Heart left ventricle (tissue), 13 donors: Measurements from ENCODE around the gene CNOT3.
A peak's percentile ranks its signal among the peaks of the same experiment; 100 is the strongest.

ENCODE experiments used
- POLR2A ChIP-seq, 2 donors: fragments of 450-650 bp; IDR thresholded peaks; one replicate each; pipeline ENCODE4 v1.6.1; 2017; ENCODE audit warnings: antibody characterized with exemption in 2 of 2, mild to moderate bottlenecking in 2 of 2, moderate library complexity in 2 of 2
- TF ChIP-seq, protein P1 (sequence below), 12 donors: fragments of 200-600 bp; sonication (generic) in 4 of 12; IDR thresholded peaks; one replicate each; pipeline versions ENCODE4 v1.5.0 to v1.8.0; 2018 to 2022; ENCODE audit warnings: antibody characterized with exemption in 12 of 12, mild to moderate bottlenecking in 5 of 12
- donor health status: ischemic (EF 13 %, LVEDD 7.1; RV severe dilation, severe dysfunction).
- donor health status: DM: no; HTN: yes; CAD: no.
- donor health status: DM: no; HTN: no; CAD: no.
- donor health status: ischemic (EF 25% LVEDD 6.9; RV normal size, moderate dysfunction).
- donor health status: ischemic (EF 25% LVEDD 5.7; RV mildly dilated, moderate dysfunction).
- donor health status: ischemic (EF 35%, LVEDD 5.7; RV mildly dilated, moderate dysfunction).
- donor health status: nonischemic (EF 11% LVEDD 7.7; RV severe dilation, severe dysfunction).
- donor health status: DM: yes; HTN: yes; CAD: no.
- donor health status: PGD.
- donor health status: ischemic (EF 29% LVEDD 5.4; RV normal size, mild dysfunction).
- donor health status: nonischemic (EF 23%, LVEDD 6.1; RV moderate dilation, normal function).

- TF ChIP-seq, protein P1, sequence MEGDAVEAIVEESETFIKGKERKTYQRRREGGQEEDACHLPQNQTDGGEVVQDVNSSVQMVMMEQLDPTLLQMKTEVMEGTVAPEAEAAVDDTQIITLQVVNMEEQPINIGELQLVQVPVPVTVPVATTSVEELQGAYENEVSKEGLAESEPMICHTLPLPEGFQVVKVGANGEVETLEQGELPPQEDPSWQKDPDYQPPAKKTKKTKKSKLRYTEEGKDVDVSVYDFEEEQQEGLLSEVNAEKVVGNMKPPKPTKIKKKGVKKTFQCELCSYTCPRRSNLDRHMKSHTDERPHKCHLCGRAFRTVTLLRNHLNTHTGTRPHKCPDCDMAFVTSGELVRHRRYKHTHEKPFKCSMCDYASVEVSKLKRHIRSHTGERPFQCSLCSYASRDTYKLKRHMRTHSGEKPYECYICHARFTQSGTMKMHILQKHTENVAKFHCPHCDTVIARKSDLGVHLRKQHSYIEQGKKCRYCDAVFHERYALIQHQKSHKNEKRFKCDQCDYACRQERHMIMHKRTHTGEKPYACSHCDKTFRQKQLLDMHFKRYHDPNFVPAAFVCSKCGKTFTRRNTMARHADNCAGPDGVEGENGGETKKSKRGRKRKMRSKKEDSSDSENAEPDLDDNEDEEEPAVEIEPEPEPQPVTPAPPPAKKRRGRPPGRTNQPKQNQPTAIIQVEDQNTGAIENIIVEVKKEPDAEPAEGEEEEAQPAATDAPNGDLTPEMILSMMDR (IDR thresholded peaks at IDR 0.05), result peak; percentile 79 to 95 (median 88)
- TF ChIP-seq POLR2A (IDR thresholded peaks at IDR 0.05), result no peak
Measured at GRCh38 chr19:54168174-54168917, 30.8 kb downstream of the CNOT3 start.
